NCI-H1930 (cell line): Measurements from ENCODE around the gene PSMF1.
"Not testable (repeated sequence)": the region's sequence is repeated elsewhere in the genome, so short reads cannot be mapped to it uniquely, and the experiment has no call there.

ENCODE experiments used
- DNase-seq, 2 experiments: peaks; one replicate each; lab custom pipeline; 2025; lab: John Stamatoyannopoulos, UW

PSMF1 gene

DNA sequence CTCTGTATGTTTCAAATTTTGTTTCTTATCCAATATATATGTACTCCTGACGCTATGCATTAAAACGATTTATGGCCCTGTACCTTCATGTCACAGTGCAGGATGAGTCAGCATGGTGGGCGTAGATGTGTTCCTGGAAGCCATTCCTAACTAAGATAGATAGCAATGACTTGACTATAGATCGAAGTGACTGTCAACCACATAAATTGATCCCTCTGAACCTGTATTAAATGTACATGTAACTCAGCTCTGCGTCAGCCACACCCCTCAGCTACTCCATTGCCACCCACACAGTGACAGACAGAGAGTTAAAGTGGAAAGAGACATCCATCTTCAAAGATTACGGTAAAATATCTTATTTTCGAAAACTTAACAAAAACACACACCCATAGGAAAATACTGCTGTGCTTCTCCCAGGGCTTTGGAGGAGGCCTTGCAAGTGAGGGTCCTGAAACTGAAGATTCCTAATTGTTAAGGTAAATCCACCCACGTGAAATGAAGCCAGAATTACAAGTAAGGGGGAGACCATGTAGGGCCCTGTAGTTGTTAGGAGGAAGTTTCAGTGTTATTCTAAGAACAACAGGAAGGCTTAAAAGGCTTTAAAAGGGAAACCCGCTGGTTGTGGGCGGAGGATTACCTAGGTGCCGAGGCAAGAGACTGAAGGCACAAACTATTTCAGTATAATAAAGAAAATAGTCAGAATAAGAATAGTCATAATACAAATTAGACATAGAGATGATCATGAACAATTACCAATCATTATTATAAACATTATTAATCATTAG lies 97.2 kb downstream of the PSMF1 start:
- no peak for DNase-seq

- not testable (repeated sequence) for DNase-seq
Measured at GRCh38 chr20:1216527-1217427, 98.4 kb downstream of the PSMF1 start.
